Measurements from ENCODE around the gene TEP1. TPM values are rescaled to one million over a fixed set of nuclear protein-coding genes. Genes with fewer than 3 reads are reported as not detected.

TEP1 gene
- total and polyA plus RNA-seq, 2 of the 8 experiments (the other 6 are each of a cell fraction or from before 2014, with no cell fraction given) = 6.9 to 10.7 TPM

DNA sequence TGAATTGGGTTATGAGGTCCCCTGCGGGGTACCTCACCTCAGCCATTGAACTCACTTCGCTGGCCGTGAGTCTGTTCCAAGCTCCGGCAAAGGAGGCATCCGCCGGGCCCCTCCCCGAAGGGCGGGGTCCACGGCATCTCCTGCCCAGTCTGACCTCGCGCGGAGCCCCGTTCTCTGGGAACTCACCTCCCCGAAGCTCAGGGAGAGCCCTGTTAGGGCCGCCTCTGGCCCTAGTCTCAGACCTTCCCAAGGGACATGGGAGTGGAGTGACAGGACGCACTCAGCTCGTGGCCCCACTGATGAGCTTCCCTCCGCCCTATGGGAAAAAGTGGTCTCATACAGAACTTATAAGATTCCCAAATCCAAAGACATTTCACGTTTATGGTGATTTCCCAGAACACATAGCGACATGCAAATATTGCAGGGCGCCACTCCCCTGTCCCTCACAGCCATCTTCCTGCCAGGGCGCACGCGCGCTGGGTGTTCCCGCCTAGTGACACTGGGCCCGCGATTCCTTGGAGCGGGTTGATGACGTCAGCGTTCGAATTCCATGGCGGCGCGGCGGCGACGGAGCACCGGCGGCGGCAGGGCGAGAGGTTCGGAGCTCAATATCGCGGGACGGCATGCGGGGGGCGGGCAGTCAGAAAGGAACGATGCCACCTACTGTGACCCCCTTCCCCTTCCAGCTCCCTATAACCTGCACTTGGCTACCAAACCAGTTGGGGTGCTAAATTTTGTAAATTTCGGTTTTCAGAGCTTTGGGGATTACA lies 70.0 kb downstream of the TEP1 start, which contains the start of gene PARP2:
TSS of gene PARP2 (plus strand) at position 544 of the 770 bp plus-strand sequence. CDS start at position 551, 7 bp downstream.
- DNase-seq (ENCODE audit: low read depth in 1 of 2, low spot score in 2 of 2) = peak; percentile 98 to 100
- H3K56ac ChIP-seq (replicated peaks; ENCODE audit: insufficient read length, low read depth, low read length) = peak within 1 kb of the TSS; percentile 65
- H3K4me1 ChIP-seq (replicated peaks in 1 of 4; ENCODE audit: control insufficient read depth in 3 of 4, insufficient read depth in 4 of 4, low read length in 3 of 4) = no peaks in the 10 kb centered on the region; a peak in 1 of 7 replicates
- POLR2A ChIA-PET (ENCODE audit: partially characterized antibody) = interaction anchor here (0.6 to 8.3 kb wide), 36 partner anchors 11 to 1136 kb away, joined by 3 to 215 read pairs (median 6); partner anchors contain the start of genes APEX1, CCNB1IP1, OSGEP and PIP4P1
- H3K4ac ChIP-seq (replicated peaks; ENCODE audit: insufficient read length, low read depth, low read length) = no peak within 1 kb of the TSS
- H3K23ac ChIP-seq (ENCODE audit: insufficient read length) = no peak within 1 kb of the TSS
- no peak within 1 kb of the TSS for H4K91ac ChIP-seq (replicated peaks; ENCODE audit: insufficient read length, low read length)
- peaks cover 7 to 22% (median 15%) of the 10 kb centered on the region in 4 experiments; a peak in 7 of 8 replicates for H3K36me3 ChIP-seq (ENCODE audit: control insufficient read depth in 2 of 4, insufficient read depth in 4 of 4, low read length in 3 of 4)
- H3K27ac ChIP-seq (ENCODE audit: low read depth, low read length) = peak within 1 kb of the TSS; percentile 83
- CTCF ChIA-PET (ENCODE audit: partially characterized antibody) = interaction anchor here (0.6 to 1.7 kb wide), 11 partner anchors 9 to 339 kb away, joined by 3 to 4 read pairs (median 3); no protein-coding TSS in a partner anchor
- H4K20me1 ChIP-seq (replicated peaks in 1 of 2; ENCODE audit: control insufficient read depth in 1 of 2, insufficient read depth in 2 of 2, low read length in 2 of 2) = no peaks in the 10 kb centered on the region
- peak within 1 kb of the TSS; percentile 28 for H4K5ac ChIP-seq (ENCODE audit: insufficient read length, low read depth, low read length)
- peak within 1 kb of the TSS; percentile 37 for H3K14ac ChIP-seq (ENCODE audit: insufficient read length)
- 2% methylated on average over 45 of the region's 50 CpGs; no CpG with 5 or more reads in 1 of the 2 experiments for WGBS, 2 experiments (ENCODE audit: extremely low coverage in 1 of 2, insufficient coverage in 1 of 2, insufficient read length in 1 of 2, insufficient replicate concordance in 2 of 2, low coverage in 1 of 2, low lambda C conversion rate in 2 of 2, missing lambda C conversion rate in 1 of 2)
- peak; percentile 98 for FAIRE-seq
- H2BK120ac ChIP-seq (replicated peaks; ENCODE audit: low read depth, low read length) = no peak within 1 kb of the TSS
- H3K9me3 ChIP-seq (ENCODE audit: insufficient read depth in 2 of 2, low read depth in 1 of 2, low read length in 1 of 2) = no peaks in the 10 kb centered on the region
- H2BK15ac ChIP-seq (ENCODE audit: low read length) = 0 out of 2 replicates have a peak within 1 kb of the TSS, but pooled peaks have one; percentile 22
- no peak within 1 kb of the TSS for H2BK12ac ChIP-seq (ENCODE audit: low read depth, low read length)
- H3K18ac ChIP-seq (ENCODE audit: extremely low read depth, low read length) = peak within 1 kb of the TSS; percentile 80; the same call in 1 of the 2 replicates
- H4K8ac ChIP-seq (ENCODE audit: extremely low read depth, insufficient read depth, low read length) = no peak within 1 kb of the TSS
- H2BK20ac ChIP-seq (ENCODE audit: low read length) = no peak within 1 kb of the TSS
- peak within 1 kb of the TSS; percentile 89 for H2BK5ac ChIP-seq (ENCODE audit: low read depth, low read length)
- H3K4me2 ChIP-seq (ENCODE audit: insufficient read depth in 1 of 2, low read depth in 2 of 2, low read length in 2 of 2) = peak within 1 kb of the TSS; percentile 62 to 71
- no peaks in the 10 kb centered on the region for H3K27me3 ChIP-seq (replicated peaks in 1 of 4; ENCODE audit: control insufficient read depth in 3 of 4, extremely low read depth in 1 of 4, insufficient read depth in 3 of 4, low read length in 3 of 4)
- peaks cover 2% of the 10 kb centered on the region; the same call in 1 of the 2 replicates for H3K23me2 ChIP-seq (ENCODE audit: low read depth, low read length)
- H2AFZ ChIP-seq (ENCODE audit: low read length) = peak within 1 kb of the TSS; percentile 47
- H3K9ac ChIP-seq (replicated peaks in 1 of 4; ENCODE audit: extremely low read depth in 1 of 4, low read depth in 3 of 4, low read length in 3 of 4) = peak within 1 kb of the TSS; percentile 77 to 87 (median 80)
- H3K4me3 ChIP-seq (ENCODE audit: extremely low read depth in 1 of 4, insufficient read depth in 2 of 4, low read depth in 3 of 4, low read length in 4 of 4) = peak within 1 kb of the TSS; percentile 86 to 97 (median 88)
- no peaks in the 10 kb centered on the region for H3K79me1 ChIP-seq (ENCODE audit: low read depth, low read length)
- peaks cover 0 to 15% of the 10 kb centered on the region in 2 experiments; a peak in 2 of 4 replicates for H3K79me2 ChIP-seq (ENCODE audit: control insufficient read depth in 1 of 2, insufficient read depth in 2 of 2, low read length in 2 of 2)
- H2AK5ac ChIP-seq (ENCODE audit: low read depth, low read length) = no peak within 1 kb of the TSS
- TF ChIP-seq PHF8 (conservative IDR thresholded peaks at IDR 0.05; ENCODE audit: low read depth, low read length) (peak; percentile 57), RNF2 (IDR thresholded peaks at IDR 0.05; ENCODE audit: borderline replicate concordance, low read depth, low read length, missing control alignments, poor library complexity, severe bottlenecking) (no peak), BRCA1 (IDR thresholded peaks at IDR 0.05; ENCODE audit: low read depth, low read length) (peak; percentile 82), SP1 (IDR thresholded peaks at IDR 0.05; ENCODE audit: low read depth, low read length) (peak; percentile 80; the same call in 1 of the 2 replicates), CHD1 (IDR thresholded peaks at IDR 0.05; ENCODE audit: low read depth, low read length) (no peak), POU5F1 (IDR thresholded peaks at IDR 0.05; ENCODE audit: low read depth, low read length) (no peak), JUND (IDR thresholded peaks at IDR 0.05; ENCODE audit: low read length) (peak; percentile 97), BCL11A (IDR thresholded peaks at IDR 0.05; ENCODE audit: low read depth in 2 of 2, low read length in 2 of 2) (no peak), RXRA (IDR thresholded peaks at IDR 0.05; ENCODE audit: insufficient read depth, low read depth, low read length) (no peak), POLR2AphosphoS5 (IDR thresholded peaks at IDR 0.05; ENCODE audit: low read depth, low read length) (peak; percentile 100), TAF7 (optimal IDR thresholded peaks at IDR 0.05; ENCODE audit: borderline replicate concordance, low read depth, low read length) (peak; percentile 100), MAFK (IDR thresholded peaks at IDR 0.05; ENCODE audit: low read depth, low read length) (no peak)
